ENCODE measurements around the gene DDIT4. TPM values are rescaled to one million over a fixed set of nuclear protein-coding genes. Genes with fewer than 3 reads are reported as not detected.
"Not testable (repeated sequence)": the region's sequence is repeated elsewhere in the genome, so short reads cannot be mapped to it uniquely, and the experiment has no call there.

Gene DDIT4
- total RNA-seq, 2 donors from 2014 or later = 45.5 to 147 TPM

- Histone ChIP-seq H3K9ac (ENCODE audit: low read depth in 2 of 2, low read length in 2 of 2) (no peak overlapping the region), H3K9me3 (no peaks in the 10 kb centered on the region), H3K27me3 (no peaks in the 10 kb centered on the region), H3K36me3 (no peaks in the 10 kb centered on the region), H3K4me1 (no peaks in the 10 kb centered on the region), H3K4me3 (no peak overlapping the region), H3K27ac (no peak overlapping the region)
- DNase-seq = no peak
- no peak for TF ChIP-seq CTCF (IDR thresholded peaks at IDR 0.05)
- intact Hi-C loops (cut with DNase I) = no loop called here
These were observed 9.4 kb downstream of the DDIT4 start for GRCh38 chr10:72283131-72283530.

GRCh38 chr10:72285972-72286521 lies 12.3 kb downstream of the DDIT4 start:
- no peak for TF ChIP-seq CTCF (IDR thresholded peaks at IDR 0.05)
- Histone ChIP-seq H3K4me1 (no peaks in the 10 kb centered on the region), H3K9ac (ENCODE audit: low read depth in 2 of 2, low read length in 2 of 2) (no peak overlapping the region), H3K27ac (no peak overlapping the region), H3K9me3 (no peaks in the 10 kb centered on the region), H3K4me3 (no peak overlapping the region), H3K36me3 (no peaks in the 10 kb centered on the region), H3K27me3 (no peaks in the 10 kb centered on the region)
- intact Hi-C loops (cut with DNase I) = no loop called here
- DNase-seq = no peak

GRCh38 chr10:72291019-72291532 lies 17.4 kb downstream of the DDIT4 start:
- Histone ChIP-seq H3K4me1 (no peaks in the 10 kb centered on the region), H3K9ac (ENCODE audit: low read depth in 2 of 2, low read length in 2 of 2) (no peak overlapping the region), H3K27ac (no peak overlapping the region), H3K4me3 (no peak overlapping the region), H3K36me3 (no peaks in the 10 kb centered on the region), H3K9me3 (no peaks in the 10 kb centered on the region), H3K27me3 (no peaks in the 10 kb centered on the region)
- TF ChIP-seq CTCF (IDR thresholded peaks at IDR 0.05) = no peak
- DNase-seq = no peak
- intact Hi-C loops (cut with DNase I) = no loop called here

- H3K9ac ChIP-seq (ENCODE audit: low read depth in 2 of 2, low read length in 2 of 2) = peak overlapping the region in 1 of 2 donors; percentile 40
- peak; percentile 73 for DNase-seq
- H3K4me3 ChIP-seq = no peak overlapping the region
- no peaks in the 10 kb centered on the region for H3K9me3 ChIP-seq
- no peak for TF ChIP-seq CTCF (IDR thresholded peaks at IDR 0.05)
- H3K36me3 ChIP-seq = no peaks in the 10 kb centered on the region
- H3K27me3 ChIP-seq = no peaks in the 10 kb centered on the region
- intact Hi-C loops (cut with DNase I) = no loop called here
- H3K4me1 ChIP-seq = no peaks in the 10 kb centered on the region
- H3K27ac ChIP-seq = no peak overlapping the region
These were observed 18.5 kb downstream of the DDIT4 start for GRCh38 chr10:72292223-72292691.

GRCh38 chr10:72295330-72295910 lies 21.7 kb downstream of the DDIT4 start:
- no peak for TF ChIP-seq CTCF (IDR thresholded peaks at IDR 0.05)
- no peak overlapping the region for H3K4me3 ChIP-seq
- H3K9me3 ChIP-seq = no peaks in the 10 kb centered on the region
- no peak for DNase-seq
- intact Hi-C loops (cut with DNase I) = no loop called here
- H3K9ac ChIP-seq (ENCODE audit: low read depth in 2 of 2, low read length in 2 of 2) = peak overlapping the region in 1 of 2 donors; percentile 5
- H3K27ac ChIP-seq = no peak overlapping the region
- no peaks in the 10 kb centered on the region for H3K27me3 ChIP-seq
- H3K36me3 ChIP-seq = no peaks in the 10 kb centered on the region
- peaks cover 5% of the 10 kb centered on the region for H3K4me1 ChIP-seq

GRCh38 chr10:72296829-72297280 lies 23.1 kb downstream of the DDIT4 start:
- H3K4me1 ChIP-seq; H3K27me3 ChIP-seq; H3K9me3 ChIP-seq; intact Hi-C loops (cut with DNase I); H3K36me3 ChIP-seq; DNase-seq: not testable (repeated sequence)
- peak overlapping the region; percentile 78 to 92 for H3K9ac ChIP-seq (ENCODE audit: low read depth in 2 of 2, low read length in 2 of 2)
- H3K27ac ChIP-seq = peak overlapping the region; percentile 94
- peak overlapping the region; percentile 68 for H3K4me3 ChIP-seq
